Measurements from ENCODE around the gene ADAMTS17.
A peak's percentile ranks its signal among the peaks of the same experiment; 100 is the strongest.

ADAMTS17 gene

DNA sequence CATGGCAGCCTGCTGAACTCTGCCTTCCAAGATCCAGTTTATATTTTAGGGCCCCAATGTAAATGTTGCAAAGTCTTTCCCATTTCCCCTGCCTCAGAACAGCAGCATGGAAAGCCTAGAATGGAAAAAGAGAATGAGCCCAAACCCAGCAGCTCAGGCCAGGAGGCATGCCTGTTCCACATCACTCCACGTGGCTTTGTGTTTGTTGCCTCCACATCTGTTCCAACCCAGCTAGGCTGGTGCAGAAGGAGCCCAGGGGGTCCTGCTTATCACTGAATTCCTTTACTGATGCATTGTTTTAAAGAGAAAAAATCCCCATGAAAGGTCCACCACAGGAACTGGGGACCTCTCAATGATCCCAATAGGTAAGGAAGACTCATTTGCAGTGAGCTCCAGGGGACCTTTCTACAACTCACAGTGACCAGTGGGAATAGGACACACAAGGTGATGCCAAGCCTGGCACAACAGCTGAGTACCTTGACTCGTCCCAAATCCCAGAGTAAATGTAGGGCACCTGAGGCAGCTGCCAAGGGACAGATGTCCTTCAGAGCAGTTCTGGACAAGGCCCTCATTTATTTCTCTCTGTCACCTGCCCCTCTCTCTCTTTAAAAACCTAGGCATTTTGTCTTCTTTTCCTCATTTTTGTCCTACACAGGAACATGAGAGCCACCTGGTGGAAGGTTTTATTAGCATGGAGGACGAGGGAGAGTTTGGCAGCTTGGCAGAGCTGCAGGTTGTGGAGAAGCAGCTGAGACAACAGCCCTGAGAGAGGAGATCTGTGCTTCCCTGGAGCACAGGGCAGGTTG is 41.7 kb upstream of the ADAMTS17 start:
- no peak overlapping the region for H3K9ac ChIP-seq (ENCODE audit: low read length)
- no peaks in the 10 kb centered on the region for H3K79me2 ChIP-seq (ENCODE audit: control insufficient read depth, insufficient read depth, low read length, poor library complexity)
- H3K27me3 ChIP-seq (ENCODE audit: insufficient read depth, low read length) = no peaks in the 10 kb centered on the region
- no peaks in the 10 kb centered on the region for H3K36me3 ChIP-seq (ENCODE audit: control insufficient read depth in 1 of 2, insufficient read depth in 2 of 2, low read length in 2 of 2)
- no CpG with 5 or more reads among the region's 3 CpGs for WGBS (ENCODE audit: extremely low coverage, insufficient coverage, insufficient read length)
- no peak overlapping the region for H3K4me3 ChIP-seq (ENCODE audit: low read depth, low read length)
- H2BK5ac ChIP-seq (ENCODE audit: low read depth, low read length, poor library complexity) = no peak overlapping the region
- H3K9me3 ChIP-seq (ENCODE audit: insufficient read depth, low read depth, low read length) = peaks cover 15% of the 10 kb centered on the region
- no peak overlapping the region for H4K91ac ChIP-seq (ENCODE audit: low read depth, low read length)
- no peak overlapping the region for H3K27ac ChIP-seq (ENCODE audit: low read depth, low read length)
- no peak overlapping the region for H2BK120ac ChIP-seq (ENCODE audit: insufficient read depth, low read length, poor library complexity)
- no peak overlapping the region for H3K4me2 ChIP-seq (ENCODE audit: low read length)
- H3K14ac ChIP-seq (ENCODE audit: low read length) = no peak overlapping the region
- H2BK12ac ChIP-seq (ENCODE audit: low read length) = no peak overlapping the region
- H3K4me1 ChIP-seq (ENCODE audit: control insufficient read depth in 1 of 2, insufficient read depth in 2 of 2, low read length in 2 of 2) = no peaks in the 10 kb centered on the region
- H3K23ac ChIP-seq (ENCODE audit: low read length) = no peak overlapping the region
- H3K4ac ChIP-seq (ENCODE audit: low read depth, low read length) = no peak overlapping the region
- no peak overlapping the region for H4K8ac ChIP-seq (ENCODE audit: low read depth, low read length)
- DNase-seq = peak; percentile 15 to 61
- H2AFZ ChIP-seq (ENCODE audit: insufficient read depth, low read length, poor library complexity) = no peak overlapping the region
- H2AK5ac ChIP-seq (ENCODE audit: low read length) = no peak overlapping the region
- H3K18ac ChIP-seq (ENCODE audit: low read length) = no peak overlapping the region
- H4K12ac ChIP-seq (ENCODE audit: low read depth, low read length) = no peak overlapping the region
- no peaks in the 10 kb centered on the region for H3K79me1 ChIP-seq (ENCODE audit: low read length)

DNA sequence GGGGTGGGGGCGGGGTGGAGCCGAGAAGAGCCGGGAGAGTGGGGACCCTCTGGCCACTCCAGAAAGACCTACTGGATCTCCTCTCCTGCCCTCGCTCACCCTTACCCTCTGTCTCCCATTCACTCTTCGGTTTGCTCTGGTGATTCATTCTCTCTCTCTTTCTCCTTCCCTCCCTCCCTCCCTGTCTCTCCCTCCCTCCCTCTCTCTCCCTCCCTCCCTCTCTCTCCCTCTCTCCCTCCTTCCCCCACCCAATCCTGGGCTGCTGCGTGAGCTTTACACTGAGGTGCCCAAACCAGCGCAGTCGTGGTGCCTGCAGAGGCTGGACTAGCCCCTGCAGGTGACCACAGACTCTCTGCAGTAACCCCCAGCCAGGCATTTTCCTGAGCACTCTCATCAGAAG is 32.2 kb upstream of the ADAMTS17 start:
- no peak for DNase-seq
- Histone ChIP-seq H3K18ac (ENCODE audit: low read length) (no peak overlapping the region), H3K79me1 (ENCODE audit: low read length) (no peaks in the 10 kb centered on the region), H3K79me2 (ENCODE audit: control insufficient read depth, insufficient read depth, low read length, poor library complexity) (no peaks in the 10 kb centered on the region), H2BK5ac (ENCODE audit: low read depth, low read length, poor library complexity) (no peak overlapping the region), H3K27me3 (ENCODE audit: insufficient read depth, low read length) (peaks cover 21% of the 10 kb centered on the region), H2AFZ (ENCODE audit: insufficient read depth, low read length, poor library complexity) (no peak overlapping the region), H3K9me3 (ENCODE audit: insufficient read depth, low read depth, low read length) (peaks cover 6% of the 10 kb centered on the region), H3K4me3 (ENCODE audit: low read depth, low read length) (no peak overlapping the region), H4K91ac (ENCODE audit: low read depth, low read length) (no peak overlapping the region), H2BK120ac (ENCODE audit: insufficient read depth, low read length, poor library complexity) (no peak overlapping the region), H3K23ac (ENCODE audit: low read length) (no peak overlapping the region), H3K27ac (ENCODE audit: low read depth, low read length) (no peak overlapping the region), H3K14ac (ENCODE audit: low read length) (no peak overlapping the region), H3K4me2 (ENCODE audit: low read length) (no peak overlapping the region), H3K9ac (ENCODE audit: low read length) (no peak overlapping the region), H4K12ac (ENCODE audit: low read depth, low read length) (no peak overlapping the region), H3K36me3 (ENCODE audit: control insufficient read depth in 1 of 2, insufficient read depth in 2 of 2, low read length in 2 of 2) (no peaks in the 10 kb centered on the region), H3K4me1 (ENCODE audit: control insufficient read depth in 1 of 2, insufficient read depth in 2 of 2, low read length in 2 of 2) (peaks cover 0 to 2% of the 10 kb centered on the region in 2 experiments), H2BK12ac (ENCODE audit: low read length) (no peak overlapping the region), H2AK5ac (ENCODE audit: low read length) (no peak overlapping the region), H3K4ac (ENCODE audit: low read depth, low read length) (no peak overlapping the region), H4K8ac (ENCODE audit: low read depth, low read length) (no peak overlapping the region)
- no CpG with 5 or more reads among the region's 8 CpGs for WGBS (ENCODE audit: extremely low coverage, insufficient coverage, insufficient read length)

DNA sequence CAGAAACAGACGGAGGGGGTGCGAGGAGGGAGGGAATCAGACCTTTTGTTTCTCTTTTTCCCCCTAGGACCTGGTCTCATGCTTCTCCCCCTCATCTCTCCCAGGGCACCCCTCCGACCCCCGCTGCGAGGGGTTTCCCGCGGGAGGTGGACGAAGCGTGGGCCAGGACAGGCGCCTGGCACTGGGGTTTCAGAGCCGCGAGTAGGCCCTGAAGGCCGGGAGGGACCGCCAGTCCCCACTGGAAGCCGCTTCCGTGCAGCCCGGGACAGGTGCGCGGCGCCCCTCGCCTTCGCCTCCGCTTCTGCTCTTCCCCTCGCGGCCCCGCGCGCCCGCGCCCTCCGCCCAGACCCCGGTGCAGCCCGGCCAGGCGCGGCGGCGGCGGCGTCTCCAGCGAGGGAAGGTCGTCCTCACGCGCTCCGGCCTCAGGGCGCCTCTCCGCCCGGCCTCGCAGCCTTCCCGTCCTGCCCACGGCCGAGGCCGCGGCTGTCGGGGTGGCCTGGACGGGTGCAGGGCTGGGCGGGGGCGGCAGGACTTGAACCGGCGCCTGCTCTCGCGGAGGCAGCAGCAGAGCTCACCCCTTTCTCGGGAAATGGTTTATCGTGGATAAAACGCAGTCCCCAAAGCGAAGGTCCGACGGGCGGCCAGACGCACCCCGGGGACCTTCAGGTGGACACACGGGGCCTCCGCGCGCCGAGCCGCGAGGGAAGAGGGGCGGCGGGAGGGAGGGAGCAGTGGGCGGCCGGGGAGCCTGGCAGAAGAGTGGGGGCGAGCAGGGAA is 31.5 kb upstream of the ADAMTS17 start:
- H2AFZ ChIP-seq (ENCODE audit: insufficient read depth, low read length, poor library complexity) = no peak overlapping the region
- H4K12ac ChIP-seq (ENCODE audit: low read depth, low read length) = no peak overlapping the region
- no peaks in the 10 kb centered on the region for H3K79me1 ChIP-seq (ENCODE audit: low read length)
- H3K14ac ChIP-seq (ENCODE audit: low read length) = no peak overlapping the region
- no peak overlapping the region for H3K23ac ChIP-seq (ENCODE audit: low read length)
- DNase-seq = no peak
- WGBS (ENCODE audit: extremely low coverage, insufficient coverage, insufficient read length) = no CpG with 5 or more reads among the region's 82 CpGs
- H3K9ac ChIP-seq (ENCODE audit: low read length) = no peak overlapping the region
- no peaks in the 10 kb centered on the region for H3K36me3 ChIP-seq (ENCODE audit: control insufficient read depth in 1 of 2, insufficient read depth in 2 of 2, low read length in 2 of 2)
- H2BK5ac ChIP-seq (ENCODE audit: low read depth, low read length, poor library complexity) = no peak overlapping the region
- no peak overlapping the region for H2AK5ac ChIP-seq (ENCODE audit: low read length)
- H4K91ac ChIP-seq (ENCODE audit: low read depth, low read length) = no peak overlapping the region
- no peak overlapping the region for H3K18ac ChIP-seq (ENCODE audit: low read length)
- H2BK120ac ChIP-seq (ENCODE audit: insufficient read depth, low read length, poor library complexity) = no peak overlapping the region
- no peak overlapping the region for H3K4me3 ChIP-seq (ENCODE audit: low read depth, low read length)
- no peak overlapping the region for H3K4ac ChIP-seq (ENCODE audit: low read depth, low read length)
- no peak overlapping the region for H2BK12ac ChIP-seq (ENCODE audit: low read length)
- no peak overlapping the region for H4K8ac ChIP-seq (ENCODE audit: low read depth, low read length)
- peaks cover 21% of the 10 kb centered on the region for H3K27me3 ChIP-seq (ENCODE audit: insufficient read depth, low read length)
- peaks cover 0 to 2% of the 10 kb centered on the region in 2 experiments for H3K4me1 ChIP-seq (ENCODE audit: control insufficient read depth in 1 of 2, insufficient read depth in 2 of 2, low read length in 2 of 2)
- peaks cover 6% of the 10 kb centered on the region for H3K9me3 ChIP-seq (ENCODE audit: insufficient read depth, low read depth, low read length)
- no peaks in the 10 kb centered on the region for H3K79me2 ChIP-seq (ENCODE audit: control insufficient read depth, insufficient read depth, low read length, poor library complexity)
- no peak overlapping the region for H3K27ac ChIP-seq (ENCODE audit: low read depth, low read length)
- peak overlapping the region; percentile 61 for H3K4me2 ChIP-seq (ENCODE audit: low read length)

DNA sequence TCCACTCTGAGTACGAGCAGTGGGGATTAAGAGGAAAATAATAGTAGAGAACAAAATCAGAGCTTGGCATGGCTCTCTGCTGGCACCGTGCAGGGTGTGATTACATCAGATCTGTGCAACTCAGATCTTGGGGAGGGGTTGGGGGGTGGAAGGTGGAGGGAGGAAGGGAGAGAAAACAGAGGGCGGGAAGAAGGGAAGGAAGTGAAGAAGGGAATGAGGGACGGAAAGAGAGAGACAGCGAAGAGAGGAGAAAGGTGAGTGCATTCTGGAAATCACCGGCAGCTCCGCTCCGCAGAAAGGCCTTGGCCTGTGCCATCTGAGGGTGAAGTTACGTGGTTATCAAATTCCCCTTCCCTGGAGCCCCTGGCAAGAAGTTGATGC is 31.0 kb upstream of the ADAMTS17 start:
- H3K14ac ChIP-seq (ENCODE audit: low read length) = no peak overlapping the region
- peaks cover 21% of the 10 kb centered on the region for H3K27me3 ChIP-seq (ENCODE audit: insufficient read depth, low read length)
- no peak overlapping the region for H3K4ac ChIP-seq (ENCODE audit: low read depth, low read length)
- H3K27ac ChIP-seq (ENCODE audit: low read depth, low read length) = no peak overlapping the region
- H2AK5ac ChIP-seq (ENCODE audit: low read length) = no peak overlapping the region
- H3K18ac ChIP-seq (ENCODE audit: low read length) = no peak overlapping the region
- no peak overlapping the region for H2BK12ac ChIP-seq (ENCODE audit: low read length)
- H2BK5ac ChIP-seq (ENCODE audit: low read depth, low read length, poor library complexity) = no peak overlapping the region
- no peaks in the 10 kb centered on the region for H3K79me1 ChIP-seq (ENCODE audit: low read length)
- H4K8ac ChIP-seq (ENCODE audit: low read depth, low read length) = no peak overlapping the region
- H3K4me2 ChIP-seq (ENCODE audit: low read length) = peak overlapping the region; percentile 61
- peaks cover 4% of the 10 kb centered on the region for H3K9me3 ChIP-seq (ENCODE audit: insufficient read depth, low read depth, low read length)
- H3K36me3 ChIP-seq (ENCODE audit: control insufficient read depth in 1 of 2, insufficient read depth in 2 of 2, low read length in 2 of 2) = no peaks in the 10 kb centered on the region
- peaks cover 0 to 2% of the 10 kb centered on the region in 2 experiments for H3K4me1 ChIP-seq (ENCODE audit: control insufficient read depth in 1 of 2, insufficient read depth in 2 of 2, low read length in 2 of 2)
- no peak overlapping the region for H3K23ac ChIP-seq (ENCODE audit: low read length)
- H3K9ac ChIP-seq (ENCODE audit: low read length) = no peak overlapping the region
- H4K91ac ChIP-seq (ENCODE audit: low read depth, low read length) = no peak overlapping the region
- WGBS (ENCODE audit: extremely low coverage, insufficient coverage, insufficient read length) = no CpG with 5 or more reads among the region's 9 CpGs
- H3K79me2 ChIP-seq (ENCODE audit: control insufficient read depth, insufficient read depth, low read length, poor library complexity) = no peaks in the 10 kb centered on the region
- no peak overlapping the region for H2BK120ac ChIP-seq (ENCODE audit: insufficient read depth, low read length, poor library complexity)
- no peak overlapping the region for H4K12ac ChIP-seq (ENCODE audit: low read depth, low read length)
- DNase-seq = no peak
- no peak overlapping the region for H2AFZ ChIP-seq (ENCODE audit: insufficient read depth, low read length, poor library complexity)
- H3K4me3 ChIP-seq (ENCODE audit: low read depth, low read length) = no peak overlapping the region
